ENCODE results near the gene HOXB13.

Gene HOXB13

DNA sequence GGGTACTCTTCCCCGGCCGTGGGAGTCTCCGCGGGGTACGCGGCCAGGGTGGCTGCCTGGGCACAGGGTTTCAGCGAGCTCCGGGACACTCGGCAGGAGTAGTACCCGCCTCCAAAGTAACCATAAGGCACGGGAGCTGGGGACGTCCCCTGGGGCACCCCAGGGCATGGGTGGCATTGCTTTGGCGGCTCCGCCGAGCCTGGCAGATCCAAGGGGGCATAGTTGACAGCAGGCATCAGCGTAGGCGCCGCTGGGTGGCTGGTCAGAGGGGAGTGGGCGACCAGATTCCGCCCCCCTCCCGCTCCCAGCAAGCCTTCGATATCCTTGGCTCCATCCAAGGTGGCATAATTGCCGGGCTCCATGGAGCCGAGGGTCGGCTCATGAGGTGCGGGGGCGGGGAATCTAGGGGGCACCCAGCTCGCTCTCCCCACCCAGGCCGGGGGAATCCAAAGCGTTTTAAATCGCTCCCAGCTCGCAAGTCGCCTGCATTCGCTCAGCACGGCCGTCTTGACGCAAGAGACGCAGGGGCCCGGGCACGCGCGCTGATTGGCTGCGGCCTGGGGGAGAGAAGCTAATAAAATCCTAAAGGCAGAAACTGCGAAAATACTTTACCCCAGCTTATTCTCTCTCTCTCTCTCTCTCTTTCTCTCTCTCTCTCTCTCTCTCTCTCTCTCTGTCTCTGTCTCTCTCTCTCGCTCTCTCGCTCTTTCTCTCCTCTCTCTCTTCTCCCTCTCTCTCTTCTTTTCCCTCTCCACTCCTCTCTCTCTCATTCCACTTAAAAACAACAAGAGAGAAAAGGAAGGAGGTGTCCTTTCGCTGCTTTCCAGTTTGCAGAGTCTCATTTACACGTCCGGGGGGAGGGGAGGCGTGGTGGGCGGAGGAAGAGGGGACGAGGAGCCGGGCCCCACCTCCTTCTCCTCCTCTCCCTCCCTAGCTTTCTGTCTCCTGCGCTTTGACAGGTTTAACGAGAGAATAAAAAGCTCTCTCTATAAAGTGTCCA is at the start of gene HOXB13:
HOXB13 (minus strand) TSS at position 519 of the 1,000 bp plus-strand sequence; CDS start at position 362, 157 bp downstream.
- DNase-seq (ENCODE audit: low read depth in 2 of 2), result no peak

DNA sequence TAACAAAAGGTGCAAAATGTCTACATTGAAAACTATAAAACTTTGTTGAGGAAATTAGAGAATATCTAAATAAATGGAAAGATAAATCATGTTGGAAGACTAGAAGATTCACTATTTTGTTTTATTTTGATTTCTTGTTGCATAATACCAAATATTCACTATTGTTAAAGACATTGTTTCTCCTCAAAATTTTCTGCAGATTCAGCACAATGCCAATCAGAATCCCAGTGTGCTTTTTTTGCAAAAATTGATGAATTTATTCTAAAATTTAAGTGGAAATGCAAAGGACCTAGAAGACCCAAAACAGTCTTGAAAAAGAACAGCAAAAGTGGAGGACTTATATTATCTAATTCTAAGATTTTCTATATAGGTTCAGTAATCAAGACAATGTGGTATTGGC is 48.1 kb upstream of the HOXB13 start:
- DNase-seq (ENCODE audit: low read depth in 2 of 2), result no peak

DNA sequence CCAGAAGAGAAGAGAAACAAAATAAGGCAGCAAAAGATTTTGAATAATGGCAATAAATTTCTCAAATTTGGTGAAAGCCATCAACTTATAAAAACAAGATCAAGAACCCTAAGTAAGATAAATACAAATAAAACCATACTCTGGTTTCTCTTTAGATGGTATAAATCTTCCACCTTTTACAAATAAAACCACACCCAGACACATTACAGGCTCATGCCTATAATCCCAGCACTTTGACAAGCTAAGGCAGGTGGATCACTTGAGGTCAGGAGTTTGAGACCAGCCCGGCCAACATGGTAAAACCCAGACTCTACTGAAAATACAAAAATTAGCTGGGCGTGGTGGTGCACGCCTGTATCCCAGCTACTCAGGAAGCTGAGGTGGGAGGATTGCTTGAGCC is 44.7 kb upstream of the HOXB13 start:
- DNase-seq (ENCODE audit: low read depth in 2 of 2), result no peak

DNA sequence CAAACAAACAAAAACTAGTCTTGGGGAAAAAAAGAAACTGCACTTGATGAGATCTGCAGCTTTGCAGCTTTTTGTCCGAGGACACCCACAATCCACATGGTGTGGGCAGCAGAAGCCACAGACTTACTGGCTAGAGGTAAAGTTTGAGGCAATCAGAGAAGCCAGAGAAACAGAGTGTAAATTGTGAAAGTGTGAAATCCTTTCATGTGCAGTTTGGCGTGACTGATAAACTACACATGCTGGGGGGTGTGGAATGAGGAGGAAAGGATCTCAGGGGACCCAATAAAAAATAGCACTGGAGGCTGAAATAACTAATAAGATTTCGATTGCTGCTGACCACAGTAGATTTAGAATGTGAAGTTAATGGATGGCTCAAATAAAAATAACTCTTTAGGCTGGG is 42.4 kb upstream of the HOXB13 start:
- no peak for DNase-seq (ENCODE audit: low read depth in 2 of 2)

DNA sequence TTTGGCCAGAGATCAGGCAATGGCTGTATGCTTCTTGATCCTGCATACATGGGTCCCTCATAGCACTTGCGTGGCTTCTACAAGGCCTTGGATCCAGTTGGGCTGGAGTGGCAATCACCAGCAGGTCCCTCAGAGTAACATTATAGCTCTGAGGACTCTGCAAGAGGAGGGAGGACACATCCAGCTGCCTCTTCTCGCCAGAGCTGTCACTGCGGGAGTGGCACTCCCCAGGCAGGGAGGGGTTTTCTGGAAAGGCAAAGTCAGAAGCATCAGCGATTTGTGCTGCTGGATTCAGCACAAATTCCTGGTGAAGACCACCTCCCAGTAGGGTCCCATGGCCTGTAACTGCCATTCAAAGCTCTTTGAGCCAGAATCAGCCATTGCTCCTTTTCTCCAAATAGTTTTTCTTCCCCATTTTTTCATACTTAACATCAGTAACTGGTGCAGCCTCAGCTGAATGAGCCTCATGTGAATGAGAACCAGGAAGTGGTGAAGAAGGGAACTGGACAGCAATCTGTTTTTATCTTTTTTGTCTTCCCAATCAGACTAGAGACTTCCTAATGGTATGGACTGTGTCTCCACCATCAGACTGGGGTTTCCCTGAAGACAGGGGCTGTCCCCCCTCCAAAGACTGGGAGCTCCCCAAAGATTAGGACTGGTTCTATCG is 40.6 kb upstream of the HOXB13 start:
- no peak for DNase-seq (ENCODE audit: low read depth in 2 of 2)

DNA sequence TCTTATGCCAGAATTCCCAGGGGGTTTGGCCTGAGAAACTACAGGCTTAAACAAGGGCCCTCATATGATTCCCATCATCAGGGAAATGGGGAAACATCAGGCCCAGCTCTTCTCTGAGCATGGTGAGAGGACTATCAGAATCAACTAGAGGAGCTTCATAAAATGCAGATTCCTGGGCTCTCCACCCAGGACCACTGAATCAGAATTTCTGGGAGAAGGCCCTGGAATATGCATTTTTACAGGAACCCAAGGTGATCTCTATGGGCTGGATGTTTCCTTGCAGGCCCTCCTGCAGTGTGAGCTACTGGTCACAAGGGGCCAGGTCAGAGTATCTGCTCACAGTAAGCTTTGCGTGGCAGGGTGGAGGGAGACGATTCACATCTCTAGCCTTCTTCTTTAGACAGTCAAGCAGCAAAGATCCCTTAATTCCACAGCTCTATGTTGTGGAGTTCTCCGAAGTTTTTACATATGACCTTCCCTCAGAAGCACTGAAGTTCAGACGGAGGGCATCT is 38.8 kb upstream of the HOXB13 start:
- DNase-seq (ENCODE audit: low read depth in 2 of 2), result no peak

DNA sequence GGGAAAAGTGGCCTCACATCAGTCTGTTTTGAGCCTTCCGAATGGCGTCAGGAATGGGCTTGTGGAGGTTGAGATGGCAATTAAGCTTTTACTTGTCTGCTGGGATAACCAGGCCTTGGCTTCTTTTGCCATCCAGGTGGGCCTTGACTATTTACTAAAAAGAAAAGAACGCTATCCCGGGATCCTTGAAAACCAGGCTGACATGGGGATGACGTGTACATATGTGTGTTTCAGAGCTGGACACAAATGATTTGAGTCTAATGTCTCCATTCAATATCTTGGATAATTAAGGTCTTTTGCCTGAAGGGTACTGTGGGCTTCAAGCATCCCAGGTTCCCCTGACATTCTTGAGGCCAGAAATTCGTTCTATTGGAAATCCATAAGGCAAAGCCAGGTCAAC is 32.6 kb upstream of the HOXB13 start:
- DNase-seq (ENCODE audit: low read depth in 2 of 2), result no peak

DNA sequence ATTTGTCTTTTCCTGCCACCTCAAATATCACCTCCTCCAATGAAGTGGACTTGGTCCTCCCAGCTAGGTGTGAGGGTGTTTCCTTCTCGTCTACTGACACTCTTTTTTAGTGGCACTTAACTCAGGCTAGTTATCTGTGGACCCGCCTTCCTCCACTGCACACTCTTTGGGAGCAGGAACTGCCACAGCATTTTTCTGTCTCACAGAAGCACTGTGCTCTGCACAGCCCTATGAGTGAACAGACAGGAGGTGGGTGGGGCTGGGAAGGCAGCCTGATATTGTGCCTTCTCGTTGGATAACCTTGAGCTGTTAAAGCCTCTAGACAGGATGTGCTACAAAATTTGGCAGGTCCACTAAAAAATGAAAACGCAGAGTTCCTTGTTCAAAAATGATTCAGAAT is 31.9 kb upstream of the HOXB13 start:
- DNase-seq (ENCODE audit: low read depth in 2 of 2), result no peak

DNA sequence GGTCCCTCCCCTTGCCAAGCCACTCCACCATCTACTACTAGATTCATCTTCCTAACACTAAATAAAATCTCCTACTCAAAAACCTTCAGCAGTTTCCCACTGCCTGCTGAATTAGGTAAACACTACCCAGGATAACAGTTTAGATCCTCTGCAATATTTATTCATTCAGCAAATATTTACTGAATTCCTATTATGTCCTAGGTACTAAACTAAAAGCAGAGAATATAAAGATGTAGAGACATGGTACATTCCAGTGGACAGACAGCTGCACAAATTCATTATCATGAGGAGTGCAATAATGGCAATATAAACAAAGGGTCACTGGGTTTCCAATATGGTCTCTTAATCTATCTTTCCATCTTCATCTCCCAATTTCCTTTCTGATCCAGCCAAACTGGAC is 30.7 kb upstream of the HOXB13 start:
- no peak for DNase-seq (ENCODE audit: low read depth in 2 of 2)

DNA sequence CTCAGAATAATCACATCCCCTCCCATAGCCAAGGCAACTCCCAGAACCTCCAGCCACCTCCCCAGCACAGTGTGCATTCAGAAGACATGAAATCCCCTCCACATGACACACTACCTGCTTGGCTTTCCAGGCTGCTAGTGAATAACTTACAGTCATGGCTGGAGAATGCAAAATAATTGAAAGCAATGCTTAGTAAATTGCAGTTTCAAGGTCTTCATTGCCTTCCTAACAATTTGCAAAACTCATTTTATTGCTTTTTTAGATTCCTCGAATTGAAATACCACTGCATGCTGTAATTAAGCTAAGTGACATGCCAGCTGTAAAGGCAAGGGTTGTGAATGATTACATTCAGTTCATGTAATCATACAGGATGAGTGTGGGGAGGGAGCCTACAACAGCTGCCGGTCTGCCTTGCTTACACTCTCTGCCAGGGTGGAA is 29.0 kb upstream of the HOXB13 start:
- DNase-seq (ENCODE audit: low read depth in 2 of 2), result no peak

DNA sequence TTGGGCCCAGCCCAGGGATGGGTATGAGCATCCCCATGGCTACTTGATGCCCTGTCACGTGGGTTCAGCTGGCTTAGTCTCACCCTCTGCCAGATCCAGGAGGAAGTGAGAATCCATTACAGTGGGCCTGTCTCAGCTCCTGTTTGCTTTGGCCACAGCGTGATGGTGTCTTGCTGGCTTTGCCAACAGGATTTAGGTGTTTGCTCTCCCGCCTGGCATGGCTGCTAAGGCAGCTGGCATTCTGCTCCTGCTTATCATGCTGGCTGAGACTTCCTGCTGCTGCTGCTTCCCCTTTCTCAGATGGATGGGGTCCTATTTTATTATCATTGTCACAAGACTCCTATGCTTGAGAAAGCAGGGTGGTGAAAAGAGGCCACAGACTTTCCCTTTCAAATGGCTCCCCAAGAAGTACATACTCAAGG is 28.3 kb upstream of the HOXB13 start:
- DNase-seq (ENCODE audit: low read depth in 2 of 2), result no peak

DNA sequence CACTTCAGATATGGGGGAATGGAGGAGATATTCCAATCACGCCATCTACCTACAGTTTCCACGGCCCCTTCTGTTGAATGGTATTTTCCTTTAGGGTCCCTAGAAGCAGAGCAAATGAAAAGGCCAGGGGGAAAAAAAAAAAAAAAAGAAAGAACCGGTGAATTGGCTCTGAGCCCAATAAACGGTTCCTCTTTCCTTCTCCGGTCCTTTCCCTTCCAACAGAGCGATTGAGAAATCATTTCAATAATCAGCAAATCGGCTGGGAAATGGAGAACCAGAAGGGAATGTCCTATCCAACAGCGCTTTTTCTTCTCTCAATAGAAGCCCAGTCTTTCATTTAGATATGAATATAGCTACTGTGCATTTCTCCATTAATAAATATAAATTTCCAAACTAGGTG is 26.8 kb upstream of the HOXB13 start:
- DNase-seq (ENCODE audit: low read depth in 2 of 2), result no peak

DNA sequence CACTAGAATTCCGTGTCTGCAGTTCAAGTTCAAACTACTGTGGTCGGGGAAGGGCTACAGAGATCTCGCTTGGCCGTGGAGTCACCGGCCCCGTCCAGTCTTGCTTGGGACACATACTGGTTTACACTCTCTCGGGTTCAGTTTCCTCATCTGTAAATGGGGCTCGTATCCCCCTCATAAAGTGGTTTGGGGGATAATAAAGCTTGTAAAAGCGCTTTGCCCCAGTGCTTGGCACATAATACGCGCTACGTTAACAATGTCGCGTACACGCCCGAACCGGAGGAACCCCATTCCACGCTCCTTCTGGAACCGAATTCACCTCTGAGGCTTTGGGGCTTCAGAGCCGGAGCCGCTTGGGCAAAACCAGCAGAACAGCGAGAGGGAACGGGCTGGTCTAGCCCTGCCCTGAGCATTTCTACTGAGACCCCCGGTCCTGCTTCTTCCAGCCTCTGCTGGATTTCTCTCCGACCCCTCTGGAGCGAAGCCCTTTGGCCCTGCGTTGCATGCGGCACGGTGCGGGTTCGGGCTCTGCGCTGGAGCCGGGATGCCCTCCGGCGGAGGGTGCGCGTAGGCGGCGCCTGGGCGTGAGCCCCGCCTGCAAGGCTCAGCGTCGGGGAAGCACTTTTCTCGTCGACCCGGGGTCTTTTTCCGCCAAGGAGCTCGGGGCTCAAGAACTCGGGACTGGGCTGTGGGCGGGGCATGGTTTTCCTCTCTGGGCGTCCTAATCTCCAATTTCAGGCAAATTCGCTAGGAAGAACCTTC is 26.1 kb upstream of the HOXB13 start:
- DNase-seq (ENCODE audit: low read depth in 2 of 2), result no peak

DNA sequence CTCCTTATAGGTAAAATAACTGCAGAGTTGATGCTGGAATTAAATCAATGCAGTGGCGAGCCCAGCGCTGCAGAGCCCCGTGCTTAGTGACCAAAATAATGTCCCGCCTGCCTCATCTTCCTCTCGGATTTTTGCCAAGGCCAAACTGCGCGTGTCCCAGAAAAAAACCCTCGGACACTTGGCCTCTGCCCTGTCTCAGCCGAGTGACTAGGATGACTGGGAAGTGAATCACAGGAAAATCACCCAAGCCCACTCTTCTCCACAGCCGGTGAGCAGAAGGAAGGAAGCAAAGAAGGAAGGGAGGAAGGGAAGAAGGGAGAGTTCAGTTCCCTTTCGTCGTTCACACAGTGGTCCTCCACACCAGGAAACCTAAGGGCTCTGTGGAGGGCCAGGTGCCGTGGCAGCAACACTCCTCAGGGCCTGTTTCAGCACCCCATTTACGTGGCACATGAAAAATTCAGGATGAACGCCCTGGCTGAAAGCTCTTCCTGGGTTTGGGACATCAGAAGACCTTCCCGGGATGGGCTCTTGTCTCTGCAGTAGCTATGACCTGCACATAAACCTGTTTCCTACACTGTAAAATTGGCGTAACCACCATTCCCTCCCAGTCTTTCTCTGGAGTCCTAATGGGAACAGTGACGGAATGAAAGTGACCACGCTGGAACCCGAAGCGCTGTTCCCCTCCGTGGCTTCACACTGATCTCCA is 25.4 kb upstream of the HOXB13 start:
- no peak for DNase-seq (ENCODE audit: low read depth in 2 of 2)

DNA sequence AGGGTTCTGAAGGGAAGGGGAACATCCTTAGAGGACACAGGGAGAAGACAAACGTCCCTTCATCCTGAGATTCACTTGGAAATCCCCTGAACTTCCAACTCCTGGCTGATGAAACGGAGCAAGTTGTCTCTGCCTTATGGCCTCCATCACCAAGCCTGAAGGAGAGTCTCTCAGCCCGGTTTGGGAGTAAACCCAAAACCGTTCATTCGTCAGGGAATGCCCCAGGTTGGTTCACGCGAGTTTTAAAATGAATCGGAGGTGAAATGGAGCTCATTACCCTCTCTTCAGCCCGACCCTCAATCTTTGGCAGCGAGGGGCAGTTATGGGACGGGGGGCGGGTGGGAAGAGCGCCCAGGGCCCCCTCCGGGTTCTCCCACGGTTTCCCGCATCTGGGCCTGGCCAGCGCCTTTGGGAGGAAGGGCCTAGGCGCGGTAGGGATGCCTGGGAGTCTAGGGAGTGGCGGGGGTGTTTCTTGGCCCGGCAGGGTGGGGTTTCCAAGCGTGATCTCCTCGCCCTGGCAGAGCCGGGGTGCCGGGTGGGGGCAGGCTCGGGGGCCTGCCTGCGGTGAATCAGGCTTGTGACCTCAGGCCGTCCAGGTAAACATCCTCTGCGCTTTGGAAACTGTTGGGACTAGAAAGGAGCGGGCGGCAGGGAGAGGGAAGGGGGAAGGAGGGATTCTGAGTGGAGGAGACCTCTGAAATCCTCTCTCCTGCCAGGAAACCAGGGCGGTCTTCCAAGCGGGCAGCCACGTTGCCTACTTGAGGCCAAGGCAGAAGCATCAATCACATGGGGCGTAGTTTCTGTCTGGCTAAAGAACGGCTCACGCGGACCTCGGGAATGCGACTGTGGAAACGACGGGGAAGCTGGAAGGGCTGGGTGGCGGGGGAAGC is 24.1 kb upstream of the HOXB13 start:
- DNase-seq (ENCODE audit: low read depth in 2 of 2), result no peak

DNA sequence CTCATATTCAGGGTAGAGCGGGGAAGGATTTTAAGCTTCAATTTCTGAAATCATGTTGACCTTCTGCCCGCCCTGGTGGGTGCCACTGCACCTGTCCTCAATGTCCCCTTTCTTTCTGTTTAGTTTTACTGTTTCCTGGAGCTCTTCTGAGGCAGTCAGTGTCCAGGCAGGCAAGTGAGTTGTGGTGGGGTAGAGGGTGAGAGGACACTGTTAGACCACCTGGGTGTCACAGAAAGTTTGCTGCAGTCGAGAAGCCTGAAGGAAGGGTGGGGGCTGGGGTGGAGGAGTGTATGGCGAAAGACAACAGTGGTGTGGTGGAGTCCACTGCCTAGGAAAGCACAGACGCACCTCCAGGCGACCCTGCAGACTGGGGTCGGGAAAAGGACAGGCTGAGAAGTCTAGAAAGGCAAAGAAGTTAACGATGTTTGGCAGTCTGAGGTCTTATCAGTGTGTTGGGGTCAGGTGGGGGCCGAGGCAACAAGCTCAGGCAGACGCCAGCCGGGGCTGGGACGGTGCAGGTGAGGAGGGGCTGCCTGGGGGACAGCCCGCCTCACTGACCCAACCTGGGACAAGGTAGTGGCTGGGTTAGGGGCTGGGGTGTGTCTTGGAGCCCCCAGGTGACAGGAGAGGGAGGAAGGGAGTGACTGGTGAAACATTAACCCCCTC is 23.3 kb upstream of the HOXB13 start:
- DNase-seq (ENCODE audit: low read depth in 2 of 2), result no peak

DNA sequence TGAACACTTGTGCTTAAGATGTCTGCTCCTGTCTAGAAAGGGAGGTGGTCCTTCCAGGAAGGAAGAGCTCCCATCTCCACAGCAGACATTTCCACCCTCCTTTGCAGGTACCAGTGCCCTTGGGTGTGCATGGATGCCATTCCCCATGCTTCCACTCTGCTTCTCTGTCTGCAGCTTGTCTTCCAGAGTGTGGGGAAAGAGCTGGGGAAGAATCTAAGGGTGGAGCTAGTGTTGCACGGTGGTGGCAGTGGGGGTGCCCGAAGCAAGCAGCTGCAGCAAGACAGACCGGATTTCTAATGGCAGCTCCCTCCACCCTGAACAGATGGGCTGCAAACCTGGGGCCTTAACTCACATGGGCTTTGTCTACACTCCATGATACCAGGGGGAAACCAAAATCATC is 22.6 kb upstream of the HOXB13 start:
- DNase-seq (ENCODE audit: low read depth in 2 of 2), result no peak

DNA sequence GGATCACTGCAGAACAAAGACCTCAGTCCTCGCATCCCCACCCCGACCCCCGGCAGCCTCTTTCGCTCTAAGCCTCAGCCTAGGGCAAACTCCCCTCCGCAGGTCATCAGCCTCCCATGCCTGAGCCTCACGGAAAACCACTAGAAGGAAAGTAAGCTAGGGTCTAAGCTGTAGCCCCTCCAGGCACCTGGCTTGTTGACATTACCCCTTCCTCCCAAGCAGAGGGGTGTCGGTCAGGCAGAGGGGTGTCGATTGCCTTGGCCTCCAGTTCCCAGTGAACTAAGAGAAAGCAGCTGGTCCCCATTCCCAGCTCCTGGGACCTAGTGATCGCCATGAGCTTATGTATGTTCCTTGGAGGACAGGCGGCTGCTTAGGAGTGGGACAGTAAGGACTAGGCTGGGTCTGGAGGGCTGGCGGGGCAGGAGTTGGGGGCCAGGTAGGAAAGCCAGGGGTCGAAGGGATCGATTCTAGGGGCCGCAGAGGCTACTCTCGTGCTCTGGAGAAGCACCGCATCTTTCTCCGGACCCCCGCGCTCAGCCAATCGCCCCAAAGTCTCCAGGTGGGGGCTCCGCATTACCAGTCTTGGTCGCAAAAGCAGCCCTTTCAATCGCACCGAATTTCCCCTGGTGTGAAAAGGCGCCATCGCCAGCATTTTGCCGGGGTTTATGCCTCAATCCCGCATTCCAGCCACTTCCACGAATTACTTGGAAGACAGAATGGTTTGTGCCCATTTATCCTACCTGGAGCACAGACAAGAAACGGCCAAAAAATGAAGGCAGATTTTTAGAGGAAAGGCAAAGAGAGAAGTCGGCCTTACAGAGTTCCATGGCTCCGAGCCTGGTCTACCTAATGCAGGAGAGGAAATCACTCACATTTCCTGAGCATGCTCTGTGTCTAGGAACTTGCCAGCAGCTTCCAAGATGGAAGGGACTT is 21.3 kb upstream of the HOXB13 start:
- no peak for DNase-seq (ENCODE audit: low read depth in 2 of 2)

Measured in stimulated activated CD4-positive, alpha-beta T cell treated with anti-CD3 and anti-CD28 coated beads, Interleukin-12 subunit alpha, Interleukin-12 subunit beta, amount 100 ng/mL, for 24 hours (primary cell).